SK-N-SH treated with all-trans-retinoic acid at 6 μM for 48 hours (cell line): ENCODE data around the gene PDCD1.

Source experiments
- ARNTL ChIP-seq: fragments of 450-650 bp; formaldehyde crosslinking; IDR thresholded peaks from 2 replicates; pipeline ENCODE4 v1.5.0; 2020; ENCODE audit warnings: low read depth, mild to moderate bottlenecking, moderate library complexity, borderline replicate concordance
- CSDC2 ChIP-seq: fragments of 250-450 bp; sonication (Bioruptor Pico); IDR thresholded peaks from 2 replicates; pipeline ENCODE4 v1.5.0; 2020; ENCODE audit warnings: mild to moderate bottlenecking, moderate library complexity
- ISL1 ChIP-seq: fragments of 250-450 bp; sonication (Bioruptor Pico); IDR thresholded peaks from 2 replicates; pipeline ENCODE4 v2.1.2; 2022; ENCODE audit warnings: mild to moderate bottlenecking, moderate library complexity
- PPARA ChIP-seq: fragments of 250-450 bp; sonication (Bioruptor Pico); IDR thresholded peaks from 2 replicates; pipeline ENCODE4 v1.5.0; 2020; ENCODE audit warnings: mild to moderate bottlenecking, borderline replicate concordance
- RARB ChIP-seq: fragments of 250-450 bp; sonication (Bioruptor Pico); IDR thresholded peaks from 2 replicates; pipeline ENCODE4 v1.8.0; 2021; ENCODE audit warnings: mild to moderate bottlenecking, moderate library complexity
- SNAI2 ChIP-seq: fragments of 250-450 bp; sonication (Bioruptor Pico); IDR thresholded peaks from 2 replicates; pipeline ENCODE4 v1.5.0; 2020; ENCODE audit warnings: mild to moderate bottlenecking, moderate library complexity
- TOX ChIP-seq: fragments of 250-450 bp; sonication (Bioruptor Pico); IDR thresholded peaks from 2 replicates; pipeline ENCODE4 v1.8.0; 2021; ENCODE audit warnings: mild to moderate bottlenecking, moderate library complexity, borderline replicate concordance
- ZC3H10 ChIP-seq: fragments of 250-450 bp; sonication (Bioruptor Pico); IDR thresholded peaks from 2 replicates; pipeline ENCODE4 v1.5.1; 2021; ENCODE audit warnings: mild to moderate bottlenecking, moderate library complexity
- ZFP3 ChIP-seq: fragments of 250-450 bp; sonication (Bioruptor Pico); IDR thresholded peaks from 2 replicates; pipeline ENCODE4 v1.5.0; 2020; ENCODE audit warnings: mild to moderate bottlenecking, moderate library complexity
- ZFP30 ChIP-seq: fragments of 450-650 bp; formaldehyde crosslinking; IDR thresholded peaks from 2 replicates; pipeline ENCODE4 v1.5.0; 2022; ENCODE audit warnings: mild to moderate bottlenecking, moderate library complexity
- ZNF70 ChIP-seq: fragments of 450-650 bp; formaldehyde crosslinking; IDR thresholded peaks from 2 replicates; pipeline ENCODE4 v1.5.0; 2020; ENCODE audit warnings: mild to moderate bottlenecking, moderate library complexity
- ZNF8 ChIP-seq: fragments of 450-650 bp; formaldehyde crosslinking; IDR thresholded peaks from 2 replicates; pipeline ENCODE4 v1.5.0; 2020; ENCODE audit warnings: mild to moderate bottlenecking, moderate library complexity
- TF ChIP-seq, protein P1 (sequence below): fragments of 250-450 bp; sonication (Bioruptor Pico); IDR thresholded peaks from 2 replicates; pipeline ENCODE4 v1.5.1; 2020; ENCODE audit warnings: low read depth, mild to moderate bottlenecking, moderate library complexity
- TF ChIP-seq, protein P2 (sequence below): fragments of 250-450 bp; sonication (Bioruptor Pico); IDR thresholded peaks from 2 replicates; pipeline ENCODE4 v1.8.0; 2020; ENCODE audit warnings: mild to moderate bottlenecking, moderate library complexity, borderline replicate concordance

DNA sequence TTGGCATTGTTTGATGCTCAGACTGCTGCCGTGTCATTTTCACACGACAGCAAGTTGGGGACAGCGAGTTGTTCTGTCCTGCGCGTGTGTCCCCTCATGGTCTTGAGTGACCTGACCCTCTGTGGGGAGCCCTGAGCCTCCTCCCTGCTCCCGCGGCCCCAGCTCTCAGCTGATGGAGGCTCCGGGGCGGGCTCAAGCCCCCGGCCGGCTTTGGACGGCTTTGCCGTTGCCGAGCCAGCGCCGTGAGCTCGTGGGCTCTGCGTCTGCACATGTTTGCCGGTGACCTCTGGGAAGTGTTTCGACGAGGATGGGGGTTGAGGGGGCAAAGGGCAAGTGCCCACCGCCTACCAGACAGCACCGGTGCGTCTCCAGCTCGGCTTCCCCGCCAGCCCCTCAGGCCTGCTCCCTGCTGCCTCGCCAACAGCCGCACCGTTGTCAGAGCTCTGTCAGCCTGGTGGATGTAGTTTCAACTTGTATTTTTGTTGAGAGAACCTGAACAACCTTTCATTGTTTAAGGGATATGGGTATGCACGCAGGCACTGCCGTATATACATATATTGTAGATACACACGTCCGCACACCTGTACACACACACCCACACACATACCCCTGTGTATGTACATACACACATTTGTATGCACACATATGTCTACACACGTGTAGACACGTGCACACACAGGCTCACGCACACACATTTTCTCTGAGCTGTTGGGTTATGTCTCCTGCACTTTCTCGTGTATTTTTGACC is 13.7 kb downstream of the PDCD1 start:
- TF ChIP-seq RARB (CRISPR knock-in tag) = no peak
- TF ChIP-seq, protein P1, sequence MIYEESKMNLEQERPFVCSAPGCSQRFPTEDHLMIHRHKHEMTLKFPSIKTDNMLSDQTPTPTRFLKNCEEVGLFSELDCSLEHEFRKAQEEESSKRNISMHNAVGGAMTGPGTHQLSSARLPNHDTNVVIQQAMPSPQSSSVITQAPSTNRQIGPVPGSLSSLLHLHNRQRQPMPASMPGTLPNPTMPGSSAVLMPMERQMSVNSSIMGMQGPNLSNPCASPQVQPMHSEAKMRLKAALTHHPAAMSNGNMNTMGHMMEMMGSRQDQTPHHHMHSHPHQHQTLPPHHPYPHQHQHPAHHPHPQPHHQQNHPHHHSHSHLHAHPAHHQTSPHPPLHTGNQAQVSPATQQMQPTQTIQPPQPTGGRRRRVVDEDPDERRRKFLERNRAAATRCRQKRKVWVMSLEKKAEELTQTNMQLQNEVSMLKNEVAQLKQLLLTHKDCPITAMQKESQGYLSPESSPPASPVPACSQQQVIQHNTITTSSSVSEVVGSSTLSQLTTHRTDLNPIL (CRISPR knock-in tag) = no peak
- no peak for TF ChIP-seq ZC3H10
- TF ChIP-seq ZFP3 (CRISPR knock-in tag) = no peak
- no peak for TF ChIP-seq CSDC2 (CRISPR knock-in tag)
- no peak for TF ChIP-seq ZFP30 (CRISPR knock-in tag)
- TF ChIP-seq ISL1 (CRISPR knock-in tag) = no peak
- TF ChIP-seq ZNF8 (CRISPR knock-in tag) = no peak
- TF ChIP-seq, protein P2, sequence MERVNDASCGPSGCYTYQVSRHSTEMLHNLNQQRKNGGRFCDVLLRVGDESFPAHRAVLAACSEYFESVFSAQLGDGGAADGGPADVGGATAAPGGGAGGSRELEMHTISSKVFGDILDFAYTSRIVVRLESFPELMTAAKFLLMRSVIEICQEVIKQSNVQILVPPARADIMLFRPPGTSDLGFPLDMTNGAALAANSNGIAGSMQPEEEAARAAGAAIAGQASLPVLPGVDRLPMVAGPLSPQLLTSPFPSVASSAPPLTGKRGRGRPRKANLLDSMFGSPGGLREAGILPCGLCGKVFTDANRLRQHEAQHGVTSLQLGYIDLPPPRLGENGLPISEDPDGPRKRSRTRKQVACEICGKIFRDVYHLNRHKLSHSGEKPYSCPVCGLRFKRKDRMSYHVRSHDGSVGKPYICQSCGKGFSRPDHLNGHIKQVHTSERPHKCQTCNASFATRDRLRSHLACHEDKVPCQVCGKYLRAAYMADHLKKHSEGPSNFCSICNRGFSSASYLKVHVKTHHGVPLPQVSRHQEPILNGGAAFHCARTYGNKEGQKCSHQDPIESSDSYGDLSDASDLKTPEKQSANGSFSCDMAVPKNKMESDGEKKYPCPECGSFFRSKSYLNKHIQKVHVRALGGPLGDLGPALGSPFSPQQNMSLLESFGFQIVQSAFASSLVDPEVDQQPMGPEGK (CRISPR knock-in tag) = no peak
- TF ChIP-seq ARNTL (CRISPR knock-in tag) = no peak
- no peak for TF ChIP-seq TOX (CRISPR knock-in tag)
- no peak for TF ChIP-seq ZNF70 (CRISPR knock-in tag)
- TF ChIP-seq SNAI2 (CRISPR knock-in tag) = no peak
- TF ChIP-seq PPARA = no peak
